K562 (cell line): ENCODE data around the gene ZEB2. TPM values are rescaled to one million over a fixed set of nuclear protein-coding genes. Genes with fewer than 3 reads are reported as not detected.

ENCODE experiments used
- ATAC-seq: fragments of 200-7000 bp; cut with Tn5 transposase; 3 replicates; pipeline ENCODE4 v1.9.1; 2020; ENCODE audit warnings: moderate library complexity
- BruUV-seq: library from RNA; stranded (reverse); fragments of 400-500 nt; replicated peaks from 2 replicates; lab custom pipeline; 2021; lab: Mats Ljungman, UMichigan
- CTCF ChIA-PET: fragments of 300-600 bp; formaldehyde crosslinking; extraction: SDS; loops from one replicate; lab custom pipeline; 2021; ENCODE audit warnings: low intra/inter-chr PET ratio; lab: Yijun Ruan, JAX
- POLR2A ChIA-PET: fragments of 300-600, 350-650 bp; sonication (Branson Sonifier 250); formaldehyde crosslinking; extraction: SDS; loops from one replicate; lab custom pipeline; 2021; ENCODE audit warnings: antibody characterized with exemption, inconsistent platforms; lab: Yijun Ruan, JAX
- DNase-seq, 4 experiments: peaks; one replicate each; pipeline versions ENCODE4 v3.0.0 to v3.0.0-alpha.2; 2011 to 2018; ENCODE audit warnings: low spot score in 3 of 4, mixed read lengths in 3 of 4; ENCODE audit errors: extremely low read depth in 1 of 4
- FAIRE-seq: peaks from 2 replicates; lab custom pipeline; 2011; peaks lifted over from hg19 to GRCh38; lab: Jason Lieb, UNC
- H2AFZ ChIP-seq: 2 replicates; pipeline ENCODE4 v1.6.0; 2011; ENCODE audit warnings: low read depth, low read length, control low read depth, inconsistent platforms
- H3K27ac ChIP-seq: fragments of 200-600 bp; 3 replicates; pipeline ENCODE4 v1.8.0; 2011; ENCODE audit warnings: low read depth, mild to moderate bottlenecking, control low read depth, inconsistent platforms, low read length, moderate library complexity, mixed read lengths; ENCODE audit errors: extremely low read depth
- H3K27me3 ChIP-seq, 2 experiments: fragments of 300-600 bp in 1 of 2; 2 replicates in 1 of 2; 3 replicates in 1 of 2; pipeline versions ENCODE4 v1.6.0 to v1.8.0; 2011; ENCODE audit warnings: inconsistent platforms in 2 of 2, low read length in 2 of 2, mild to moderate bottlenecking in 1 of 2, mixed read lengths in 1 of 2, moderate library complexity in 1 of 2; ENCODE audit not compliant: control insufficient read depth in 2 of 2, insufficient read depth in 2 of 2
- H3K36me3 ChIP-seq: fragments of 300-600 bp; 3 replicates; pipeline ENCODE4 v1.8.0; 2011; ENCODE audit warnings: mild to moderate bottlenecking, low read length, inconsistent platforms; ENCODE audit not compliant: control insufficient read depth, insufficient read depth
- H3K4me1 ChIP-seq, 2 experiments: fragments of 200-600 bp in 1 of 2; replicated peaks in 1 of 2; 2 replicates in 1 of 2; 3 replicates in 1 of 2; pipeline versions ENCODE4 v1.5.1 to v1.8.0; 2011; ENCODE audit warnings: inconsistent platforms in 2 of 2, low read length in 2 of 2, mild to moderate bottlenecking in 1 of 2, mixed read lengths in 1 of 2, moderate library complexity in 1 of 2; ENCODE audit not compliant: control insufficient read depth in 2 of 2, insufficient read depth in 2 of 2
- H3K4me2 ChIP-seq: 2 replicates; pipeline ENCODE4 v1.6.1; 2011; ENCODE audit warnings: low read length, control low read depth, inconsistent platforms, mixed read lengths; ENCODE audit not compliant: insufficient read depth
- H3K4me3 ChIP-seq: fragments of 200-600 bp; sonication (generic), shearing (Covaris generic); 2 replicates; pipeline ENCODE4 v1.5.1; 2016; ENCODE audit warnings: control low read depth, inconsistent platforms
- H3K79me2 ChIP-seq: fragments of 200-600 bp; 3 replicates; pipeline ENCODE4 v1.8.0; 2011; ENCODE audit warnings: low read length, inconsistent platforms; ENCODE audit not compliant: control insufficient read depth, insufficient read depth
- H3K9ac ChIP-seq, 2 experiments: 2 replicates each; pipeline versions ENCODE4 v1.6.0 to v1.6.1; 2011; ENCODE audit warnings: low read depth in 2 of 2, low read length in 2 of 2, control low read depth in 1 of 2, inconsistent platforms in 1 of 2, mild to moderate bottlenecking in 1 of 2, mixed read lengths in 1 of 2; ENCODE audit not compliant: insufficient read depth in 1 of 2
- H3K9me1 ChIP-seq: one replicate; pipeline ENCODE4 v1.6.0; 2011; ENCODE audit warnings: inconsistent platforms, mild to moderate bottlenecking, low read length, moderate library complexity; ENCODE audit not compliant: control insufficient read depth, insufficient read depth
- H3K9me3 ChIP-seq: replicated peaks from 2 replicates; pipeline ENCODE4 v1.5.1; 2011; ENCODE audit warnings: low read depth, low read length, inconsistent platforms; ENCODE audit not compliant: control insufficient read depth, insufficient read depth
- H4K20me1 ChIP-seq: replicated peaks from 2 replicates; pipeline ENCODE4 v1.6.1; 2011; ENCODE audit warnings: low read length, inconsistent platforms, mixed read lengths; ENCODE audit not compliant: control insufficient read depth, insufficient read depth
- CBFA2T3 ChIP-seq: fragments of 450-650 bp; IDR thresholded peaks from 2 replicates; pipeline ENCODE4 v1.6.1; 2017
- CC2D1A ChIP-seq: fragments of 450-650 bp; IDR thresholded peaks from 2 replicates; pipeline ENCODE4 v1.6.1; 2017; ENCODE audit warnings: mild to moderate bottlenecking
- EGR1 ChIP-seq: fragments of 450-650 bp; conservative IDR thresholded peaks from 2 replicates; pipeline ENCODE4 v1.6.1; 2017; ENCODE audit warnings: mild to moderate bottlenecking
- HINFP ChIP-seq: fragments of 450-650 bp; conservative IDR thresholded peaks from 2 replicates; pipeline ENCODE4 v1.6.1; 2016; ENCODE audit warnings: missing genetic modification characterization, low read depth, mild to moderate bottlenecking, control low read depth, missing compliant biosample characterization
- LCOR ChIP-seq: sonication (generic); formaldehyde crosslinking; IDR thresholded peaks from 2 replicates; pipeline ENCODE4 v1.8.0; 2022; ENCODE audit warnings: mild to moderate bottlenecking, missing genetic modification reagents
- MEIS2 ChIP-seq: fragments of 450-650 bp; IDR thresholded peaks from 2 replicates; pipeline ENCODE4 v1.6.1; 2014; ENCODE audit warnings: mild to moderate bottlenecking; ENCODE audit not compliant: partially characterized antibody
- MXD1 ChIP-seq: fragments of 250-450 bp; sonication (Bioruptor Pico); IDR thresholded peaks from 2 replicates; pipeline ENCODE4 v1.8.0; 2021; ENCODE audit warnings: borderline replicate concordance, mild to moderate bottlenecking, moderate library complexity; ENCODE audit not compliant: poor library complexity, severe bottlenecking
- TCF3 ChIP-seq: sonication (generic); formaldehyde crosslinking; IDR thresholded peaks from 2 replicates; pipeline ENCODE4 v1.4.0; 2020; ENCODE audit warnings: mild to moderate bottlenecking, missing genetic modification reagents
- ZBTB5 ChIP-seq: fragments of 450-650 bp; IDR thresholded peaks from 2 replicates; pipeline ENCODE4 v1.6.1; 2017; ENCODE audit warnings: antibody characterized with exemption
- ZFP91 ChIP-seq: sonication (generic); formaldehyde crosslinking; IDR thresholded peaks from 2 replicates; pipeline ENCODE4 v1.8.0; 2022; ENCODE audit warnings: mild to moderate bottlenecking, missing genetic modification reagents
- ZNF76 ChIP-seq: fragments of 250-450 bp; sonication (Bioruptor Pico); IDR thresholded peaks from 2 replicates; pipeline ENCODE4 v1.4.0; 2020; ENCODE audit warnings: mild to moderate bottlenecking, moderate library complexity, borderline replicate concordance
- WGBS: fragments of 100-300 bp; shearing (Covaris generic); methylation state at CpG from one replicate; pipeline ENCODE4 v1.1.6; 2016; ENCODE audit warnings: low coverage, mixed read lengths; ENCODE audit not compliant: insufficient coverage; ENCODE audit errors: missing lambda C conversion rate; 5-methylcytosine and 5-hydroxymethylcytosine counted together
- in situ Hi-C: fragments of 300-500 bp; cut with MboI; formaldehyde crosslinking; loops from 4 replicates; pipeline ENCODE4 v1.15.0; 2018; ENCODE audit warnings: inconsistent platforms, mixed read lengths
- intact Hi-C: fragments of 100-400 bp; cut with micrococcal nuclease; formaldehyde crosslinking; loops from 2 replicates; pipeline ENCODE4 v1.14.2; 2022
- polyA plus RNA-seq, 8 experiments: library from polyadenylated mRNA; depleted of rRNA in 4 of 8; stranded (reverse) in 5 of 8; unstranded in 3 of 8; fragments of >200 nt; fragmentation: Nextera tagmentation in 2 of 8; fragmentation: Illumina TruSeq in 1 of 8; extraction: Ambion mirVana in 2 of 8; extraction: Trizol in 1 of 8; gene quantifications; 2 replicates each; pipeline versions ENCODE4 v1.2.1 to v1.2.3, GENCODE V29; 2011 to 2014; ENCODE audit warnings: inconsistent platforms in 1 of 8, missing spikeins in 1 of 8
- total RNA-seq, 7 experiments: library from RNA; depleted of rRNA in 6 of 7; stranded (reverse); fragments of >200 nt in 6 of 7; fragmentation: Illumina TruSeq in 2 of 7; extraction: Trizol in 2 of 7; gene quantifications; 2 replicates each; pipeline versions ENCODE4 v1.2.1 to v1.2.3, GENCODE V29; 2011 to 2021; ENCODE audit warnings: low replicate concordance in 1 of 7
- TF ChIP-seq, protein P1 (sequence below), 2 experiments: fragments of 450-650 bp; IDR thresholded peaks; 2 replicates each; pipeline ENCODE4 v1.6.1; 2016
- TF ChIP-seq, protein P2 (sequence below): fragments of 250-450 bp; sonication (Bioruptor Pico); IDR thresholded peaks from 2 replicates; pipeline ENCODE4 v1.9.0; 2021; ENCODE audit warnings: mild to moderate bottlenecking

The ZEB2 gene
- total and polyA plus RNA-seq, 9 of the 15 experiments (the other 6 are each of a cell fraction or from before 2014, with no cell fraction given): 15.1 to 113 (median 72.3) TPM

GRCh38 chr2:144535300-144535699 is 15.4 kb upstream of the ZEB2 start (continued):
- no peak for TF ChIP-seq LCOR (CRISPR knock-in tag)

DNA sequence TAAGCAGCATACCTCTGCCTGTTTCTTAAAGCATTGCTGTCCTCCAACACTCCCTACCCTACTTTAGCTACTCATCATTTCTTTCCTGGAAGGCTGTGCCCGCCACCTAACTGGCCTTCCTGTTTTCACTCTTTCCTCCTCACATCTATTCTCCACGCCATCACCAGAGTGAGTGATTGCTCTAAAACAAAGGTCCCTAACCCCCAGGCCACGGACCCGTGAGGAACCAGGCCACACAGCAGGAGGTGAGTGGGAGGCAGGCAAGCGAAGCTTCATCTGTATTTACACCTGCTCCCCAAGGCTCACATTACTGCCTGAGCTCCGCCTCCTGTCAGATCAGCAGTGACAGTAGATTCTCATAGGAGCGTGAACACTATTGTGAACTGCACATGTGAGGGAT is 13.3 kb upstream of the ZEB2 start:
- Histone ChIP-seq H3K4me3 (no peak overlapping the region), H3K79me2 (no peaks in the 10 kb centered on the region), H3K4me2 (no peak overlapping the region; the same call in 1 of the 2 replicates), H3K9me1 (no peaks in the 10 kb centered on the region), H3K4me1 (peaks cover 0 to 3% of the 10 kb centered on the region in 2 experiments; a peak in 2 of 5 replicates), H4K20me1 (no peaks in the 10 kb centered on the region), H3K9me3 (no peaks in the 10 kb centered on the region), H2AFZ (peak overlapping the region; percentile 27; the same call in 1 of the 2 replicates), H3K9ac (no peak overlapping the region), H3K36me3 (no peaks in the 10 kb centered on the region), H3K27me3 (no peaks in the 10 kb centered on the region), H3K27ac (no peak overlapping the region)
- ATAC-seq (peak; percentile 24; the same call in 2 of the 3 replicates), FAIRE-seq (no peak), DNase-seq (peak in 1 of 4 experiments; percentile 45)
- in situ Hi-C loops: no loop called here
- no TSS peak for BruUV-seq
- intact Hi-C loops: no loop called here
- ChIA-PET CTCF (no interaction called here), POLR2A (interaction anchor here (1.5 kb wide), 1 partner anchor 13 kb away, joined by 6 read pairs; the partner anchor contains the start of gene ZEB2)
- WGBS: 49% methylated on average over 7 of the region's 7 CpGs
- TF ChIP-seq ZNF76 (CRISPR knock-in tag) (no peak), CBFA2T3 (peak; percentile 36; the same call in 1 of the 2 replicates), ZBTB5 (peak; percentile 98), MXD1 (CRISPR knock-in tag) (no peak), TCF3 (CRISPR knock-in tag) (0 out of 2 replicates have a peak, but pooled peaks have one; percentile 18), ZFP91 (CRISPR knock-in tag) (no peak), MEIS2 (peak; percentile 30), CC2D1A (peak; percentile 99), HINFP (tag) (peak; percentile 97), EGR1 (peak; percentile 36)
- TF ChIP-seq, protein P1, sequence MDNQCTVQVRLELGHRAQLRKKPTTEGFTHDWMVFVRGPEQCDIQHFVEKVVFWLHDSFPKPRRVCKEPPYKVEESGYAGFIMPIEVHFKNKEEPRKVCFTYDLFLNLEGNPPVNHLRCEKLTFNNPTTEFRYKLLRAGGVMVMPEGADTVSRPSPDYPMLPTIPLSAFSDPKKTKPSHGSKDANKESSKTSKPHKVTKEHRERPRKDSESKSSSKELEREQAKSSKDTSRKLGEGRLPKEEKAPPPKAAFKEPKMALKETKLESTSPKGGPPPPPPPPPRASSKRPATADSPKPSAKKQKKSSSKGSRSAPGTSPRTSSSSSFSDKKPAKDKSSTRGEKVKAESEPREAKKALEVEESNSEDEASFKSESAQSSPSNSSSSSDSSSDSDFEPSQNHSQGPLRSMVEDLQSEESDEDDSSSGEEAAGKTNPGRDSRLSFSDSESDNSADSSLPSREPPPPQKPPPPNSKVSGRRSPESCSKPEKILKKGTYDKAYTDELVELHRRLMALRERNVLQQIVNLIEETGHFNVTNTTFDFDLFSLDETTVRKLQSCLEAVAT (IDR thresholded peaks at IDR 0.05): peak in 1 of 2 experiments; percentile 54; a peak in 1 of 4 replicates
- TF ChIP-seq, protein P2, sequence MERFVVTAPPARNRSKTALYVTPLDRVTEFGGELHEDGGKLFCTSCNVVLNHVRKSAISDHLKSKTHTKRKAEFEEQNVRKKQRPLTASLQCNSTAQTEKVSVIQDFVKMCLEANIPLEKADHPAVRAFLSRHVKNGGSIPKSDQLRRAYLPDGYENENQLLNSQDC (CRISPR knock-in tag): no peak
